HG02884 (cell line): Measurements from ENCODE around the gene TARS1.
A peak's percentile ranks its signal among the peaks of the same experiment; 100 is the strongest.

ENCODE experiments used
- ATAC-seq: cut with Tn5 transposase; IDR thresholded peaks from one replicate; pipeline ENCODE4 v1.9.1; 2021; ENCODE audit warnings: mild to moderate bottlenecking, moderate library complexity; ENCODE audit not compliant: unreplicated experiment

Gene TARS1

DNA sequence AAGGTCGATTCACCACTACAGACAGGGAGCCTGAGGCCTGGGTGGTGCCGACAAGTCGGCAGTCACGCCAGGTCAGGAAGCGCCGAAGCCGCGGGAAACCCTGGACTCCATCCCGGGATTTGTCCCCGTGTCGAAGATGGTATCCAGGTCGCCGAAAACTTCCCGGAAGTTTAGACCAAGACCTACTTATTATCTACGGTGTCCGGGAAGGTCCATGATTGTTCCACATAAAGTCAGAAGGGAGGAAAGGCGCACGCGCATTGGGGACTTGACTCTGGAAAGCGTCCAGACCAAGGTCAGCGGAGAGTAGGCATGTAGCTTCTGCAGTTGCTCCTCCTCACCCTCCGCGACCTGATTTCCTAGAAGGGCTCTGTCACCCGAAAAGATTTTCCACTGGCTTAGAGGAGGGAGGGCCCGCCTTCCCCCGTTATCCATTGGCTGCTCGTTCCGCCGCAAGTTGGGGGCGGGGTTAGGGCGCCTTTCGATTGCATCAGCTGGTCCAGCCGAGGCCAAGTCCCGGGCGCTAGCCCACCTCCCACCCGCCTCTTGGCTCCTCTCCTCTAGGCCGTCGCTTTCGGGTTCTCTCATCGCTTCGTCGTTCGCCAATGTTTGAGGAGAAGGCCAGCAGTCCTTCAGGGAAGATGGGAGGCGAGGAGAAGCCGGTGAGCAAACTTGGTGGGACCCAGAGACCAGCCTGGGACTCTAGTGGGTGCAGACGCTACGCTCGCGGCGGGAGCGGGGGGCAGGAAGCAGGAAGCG, at the start of gene TARS1:
TARS1 (plus strand) TSS at position 484 of the 759 bp plus-strand sequence; CDS start at position 606, 122 bp downstream.
- ATAC-seq = peak; percentile 90

DNA sequence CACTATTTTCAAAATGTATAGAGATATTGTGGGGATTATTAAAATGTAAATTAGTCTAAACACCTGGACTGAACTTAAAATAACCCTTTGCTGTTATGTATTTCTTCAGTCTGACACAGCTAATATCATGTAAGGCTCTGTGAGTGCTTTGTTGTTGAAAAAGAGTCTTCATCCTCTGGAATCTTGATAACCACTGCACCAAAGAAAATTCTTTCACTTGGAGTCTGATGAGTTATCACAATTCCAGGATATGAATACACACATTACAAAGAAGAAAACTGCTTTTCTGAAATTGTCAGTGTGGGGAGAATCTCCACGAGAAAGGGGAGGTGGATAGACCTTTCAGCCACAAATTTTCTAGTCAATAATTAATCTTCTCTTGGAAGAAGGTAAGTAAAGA, 42.3 kb upstream of the TARS1 start:
- ATAC-seq = no peak

DNA sequence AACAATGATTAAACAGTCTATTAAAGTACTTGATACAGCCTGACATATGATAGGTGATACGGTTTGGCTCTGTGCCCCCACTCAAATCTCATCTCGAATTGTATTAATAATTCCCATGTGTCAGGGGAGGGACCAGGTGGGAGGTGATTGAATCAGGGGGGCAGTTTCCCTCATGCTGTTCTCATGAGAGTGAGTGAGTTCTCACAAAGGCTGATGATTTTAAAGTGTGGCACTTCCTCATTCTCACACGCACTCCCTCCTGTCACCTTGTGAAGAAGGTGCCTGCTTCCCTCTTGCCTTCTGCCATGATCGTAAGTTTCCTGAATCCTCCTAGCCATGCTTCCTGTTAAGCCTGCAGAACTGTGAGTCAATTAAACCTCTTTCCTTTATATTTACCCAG, 40.1 kb upstream of the TARS1 start:
- ATAC-seq = peak; percentile 66

DNA sequence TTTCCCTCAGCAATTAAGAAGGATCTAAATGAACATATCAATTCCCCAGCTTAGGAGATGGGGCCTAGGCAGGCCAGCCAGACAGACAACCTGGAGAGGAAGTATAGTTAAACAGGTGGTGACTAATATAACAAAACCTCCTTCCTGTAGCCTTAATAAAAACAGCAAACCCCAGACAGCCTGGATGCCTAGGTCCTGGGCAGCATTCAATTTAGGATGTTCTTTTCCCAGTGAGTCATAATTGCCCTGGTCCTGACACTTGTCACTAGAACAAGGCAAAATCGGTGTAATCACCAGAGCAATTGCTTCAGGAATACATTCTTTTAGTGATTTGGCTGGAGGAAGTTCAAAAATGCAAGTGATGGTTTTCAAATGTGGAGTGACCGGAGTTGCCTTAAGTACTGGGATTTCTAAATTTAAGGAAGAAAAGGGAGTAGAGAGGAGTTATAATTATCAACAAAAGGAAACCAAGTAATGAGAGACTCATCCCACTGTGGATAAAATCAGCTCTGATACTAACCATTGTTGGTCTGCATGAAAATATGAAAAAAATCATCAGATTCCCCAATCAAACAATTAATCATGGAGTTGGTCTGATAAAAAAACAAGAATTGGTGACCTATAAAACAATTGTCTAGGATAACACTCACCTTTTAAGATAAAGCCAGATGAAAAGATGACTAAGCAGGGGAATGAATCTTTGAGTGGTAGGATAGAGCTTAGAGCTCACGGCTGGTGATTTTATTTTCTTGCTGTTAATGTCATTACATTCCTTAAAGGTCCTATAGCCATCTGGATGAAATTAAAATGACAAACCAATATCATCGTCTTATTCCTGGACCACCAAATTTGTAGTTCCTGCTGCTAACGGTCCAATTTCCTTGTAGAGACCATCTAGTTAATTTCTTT, 39.0 kb upstream of the TARS1 start:
- peak; percentile 52 for ATAC-seq

DNA sequence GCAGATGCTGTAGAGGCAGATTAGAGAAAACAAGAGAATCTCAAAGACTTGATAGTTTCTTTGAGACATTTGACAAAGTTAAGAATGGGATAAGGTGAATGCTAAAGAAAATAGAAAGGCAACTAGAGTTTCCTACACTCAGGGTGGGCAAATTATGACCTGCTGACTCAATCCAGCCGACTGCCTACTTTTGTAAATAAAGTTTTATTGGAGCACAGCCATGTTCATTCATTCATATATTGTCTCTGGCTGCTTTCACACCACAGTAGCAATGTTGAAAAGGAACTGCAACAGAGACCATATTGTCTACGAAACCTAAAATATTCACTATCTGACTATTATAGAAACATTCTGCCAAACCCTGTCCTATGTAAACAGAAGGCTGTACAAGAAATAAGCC, 37.6 kb upstream of the TARS1 start:
- ATAC-seq = no peak

DNA sequence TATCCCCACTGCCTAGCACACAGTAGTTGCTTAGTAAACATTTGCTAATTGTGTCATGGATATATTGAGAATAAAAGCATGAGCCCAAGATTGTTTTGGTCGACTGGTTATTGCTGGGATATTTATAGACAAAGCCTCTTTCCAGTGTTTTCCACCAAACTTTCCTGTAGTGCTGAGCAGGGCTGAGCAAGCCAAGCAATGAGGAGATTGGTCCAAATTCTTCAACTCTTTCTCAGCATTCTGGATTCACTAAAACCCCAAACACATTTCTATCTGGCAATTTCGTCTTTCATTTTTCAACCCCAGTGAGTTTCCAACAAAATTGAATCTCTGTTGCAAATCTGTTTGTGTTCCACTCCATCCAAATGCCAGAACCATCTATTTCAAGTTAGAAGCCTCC, 31.9 kb upstream of the TARS1 start:
- no peak for ATAC-seq

DNA sequence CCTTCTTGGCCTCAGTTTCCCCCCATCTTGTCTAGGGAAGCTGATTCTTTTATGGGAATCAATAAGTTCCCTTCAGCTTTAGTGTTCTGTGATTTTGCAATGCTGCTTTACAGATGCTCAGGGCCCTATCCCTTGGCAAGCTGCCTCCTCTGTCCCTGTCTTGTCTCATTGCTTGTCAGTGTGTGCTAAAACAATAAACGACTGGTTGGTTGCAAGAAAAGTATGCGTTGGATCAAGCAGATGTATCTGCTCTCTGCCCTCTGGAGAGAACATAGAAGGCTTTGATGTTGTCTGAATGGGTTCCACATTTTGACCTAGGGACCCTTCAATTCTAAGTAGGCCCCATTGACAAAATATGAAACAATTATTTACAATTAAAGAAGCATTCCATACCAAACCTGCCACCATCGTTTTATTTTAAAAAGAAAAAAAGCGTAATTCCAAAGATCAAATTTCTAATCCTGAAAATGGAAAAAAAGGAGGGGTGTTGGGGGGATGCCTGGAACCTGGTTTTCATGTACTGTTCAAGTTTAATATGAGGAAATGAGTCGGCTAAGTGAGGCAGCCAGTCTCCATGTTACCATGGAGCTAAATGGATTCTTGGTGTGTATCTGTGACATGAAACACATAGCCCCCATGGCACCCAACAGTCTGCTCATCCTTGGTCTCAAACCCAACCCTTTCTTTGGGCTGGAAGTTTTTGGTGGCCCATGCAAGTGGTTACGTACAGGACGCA, 31.2 kb upstream of the TARS1 start:
- no peak for ATAC-seq

DNA sequence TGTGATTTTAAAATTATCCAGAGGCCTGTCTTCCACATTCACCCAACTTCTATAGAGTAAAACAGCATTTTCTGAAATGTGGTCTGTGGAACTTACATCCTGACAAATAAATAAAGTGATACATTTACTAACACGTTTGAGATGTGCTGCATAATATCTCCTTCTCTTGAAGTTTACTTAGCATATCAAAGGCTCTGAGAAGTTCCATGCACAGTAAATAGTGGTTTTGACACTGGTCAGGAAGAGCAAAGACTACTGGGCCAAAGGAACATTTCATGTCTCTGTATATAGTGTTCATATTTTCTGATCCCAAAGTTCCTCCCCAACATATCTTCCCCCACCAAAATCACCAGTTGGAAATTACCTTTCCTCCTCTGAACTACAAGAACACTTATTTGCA, 30.5 kb upstream of the TARS1 start:
- ATAC-seq = no peak

DNA sequence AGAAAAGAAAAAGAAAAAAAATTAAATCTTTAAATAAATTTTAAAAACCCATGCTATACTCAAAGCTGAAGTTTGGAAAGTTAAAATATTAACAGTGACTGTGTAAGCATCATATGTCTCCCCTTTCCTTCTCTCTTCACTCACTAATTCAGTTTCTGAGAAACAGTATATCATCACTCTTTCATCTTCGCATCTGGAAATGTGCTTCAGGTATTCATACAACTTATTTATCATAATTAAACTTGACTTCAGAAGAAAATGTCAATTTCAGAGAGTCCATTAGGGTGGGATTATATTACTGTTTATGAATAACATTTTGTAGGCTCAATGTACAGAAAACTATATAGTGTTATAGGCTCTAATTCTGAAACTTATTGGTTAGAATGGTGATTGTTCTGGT, 29.3 kb upstream of the TARS1 start:
- no peak for ATAC-seq

DNA sequence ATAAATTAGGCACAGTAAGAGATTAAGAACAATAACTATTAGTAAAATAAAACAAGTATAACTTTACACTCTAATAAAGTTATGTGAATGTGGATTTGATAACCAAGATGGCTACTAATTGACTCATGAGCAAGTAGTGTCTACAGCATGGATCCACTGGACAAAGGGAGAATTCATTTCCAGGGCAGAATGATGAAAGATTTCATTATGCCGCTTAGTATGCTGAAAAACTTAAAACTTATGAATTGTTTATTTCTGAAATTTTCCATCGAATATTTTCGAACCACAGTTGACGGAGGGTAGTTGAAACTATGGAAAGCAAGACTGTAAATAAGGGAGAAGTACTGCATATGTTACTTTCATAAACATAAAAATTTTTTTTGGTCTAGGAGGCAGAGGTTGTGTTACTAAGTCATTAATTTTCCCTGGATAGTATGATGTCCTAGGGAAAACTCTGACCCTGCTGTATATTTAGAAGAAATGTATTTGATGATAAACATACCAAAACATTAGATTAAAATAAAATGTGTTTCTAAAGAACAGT, 24.9 kb upstream of the TARS1 start:
- no peak for ATAC-seq

DNA sequence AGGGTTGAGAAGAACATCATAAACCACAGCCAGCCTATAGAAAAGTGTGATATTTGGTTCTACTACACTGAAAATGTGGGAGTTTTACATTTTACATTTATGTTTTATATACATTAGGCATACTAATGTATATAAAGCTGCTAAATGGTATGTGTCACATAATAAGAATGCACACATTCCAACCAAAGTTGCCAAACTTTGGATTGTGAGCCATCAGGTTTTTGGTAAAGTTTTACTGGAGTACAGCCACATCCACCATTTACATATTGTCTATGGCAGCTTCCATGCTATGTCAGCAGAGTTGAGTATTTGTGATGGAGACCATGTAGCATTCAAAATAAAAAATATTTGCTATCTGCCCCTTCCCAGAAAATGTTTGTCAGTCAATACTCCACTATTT, 23.1 kb upstream of the TARS1 start:
- no peak for ATAC-seq

DNA sequence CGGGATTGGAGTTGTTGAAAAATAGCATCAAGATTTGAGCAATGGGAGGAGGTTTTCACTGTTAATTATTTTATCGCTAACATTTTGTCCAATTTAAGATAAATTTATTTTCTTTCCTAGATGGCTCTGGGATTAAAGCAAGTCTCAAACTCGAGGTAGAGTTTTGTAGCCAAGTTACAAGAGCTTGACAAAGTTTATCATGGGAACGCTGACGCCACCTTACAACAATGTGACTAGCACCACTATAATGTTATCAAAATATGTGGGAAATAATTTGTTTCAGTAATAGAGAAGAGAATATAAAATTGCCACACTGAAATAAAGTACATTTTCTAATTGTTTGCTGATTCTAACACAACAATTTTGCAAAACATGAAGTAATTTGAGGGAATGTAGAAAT, 19.8 kb upstream of the TARS1 start:
- ATAC-seq = no peak

DNA sequence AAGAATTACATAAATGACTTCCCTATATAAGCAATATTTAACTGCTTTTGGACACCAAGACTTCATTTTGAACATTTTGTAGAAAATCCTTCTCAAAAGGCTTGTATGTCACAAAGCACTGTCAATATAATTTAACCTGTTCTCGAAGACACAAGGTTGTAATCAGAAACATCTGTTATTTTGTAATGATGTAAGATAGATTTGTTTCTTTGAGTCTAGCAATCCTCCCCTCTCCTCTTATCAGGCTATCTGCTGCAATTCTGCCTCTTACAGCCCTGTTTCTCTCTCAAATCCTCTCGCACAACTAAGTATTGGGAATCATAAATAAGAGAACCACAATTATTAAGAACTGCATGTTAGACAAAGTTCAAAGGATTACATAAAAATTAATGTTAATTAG, 18.6 kb upstream of the TARS1 start:
- ATAC-seq = no peak

DNA sequence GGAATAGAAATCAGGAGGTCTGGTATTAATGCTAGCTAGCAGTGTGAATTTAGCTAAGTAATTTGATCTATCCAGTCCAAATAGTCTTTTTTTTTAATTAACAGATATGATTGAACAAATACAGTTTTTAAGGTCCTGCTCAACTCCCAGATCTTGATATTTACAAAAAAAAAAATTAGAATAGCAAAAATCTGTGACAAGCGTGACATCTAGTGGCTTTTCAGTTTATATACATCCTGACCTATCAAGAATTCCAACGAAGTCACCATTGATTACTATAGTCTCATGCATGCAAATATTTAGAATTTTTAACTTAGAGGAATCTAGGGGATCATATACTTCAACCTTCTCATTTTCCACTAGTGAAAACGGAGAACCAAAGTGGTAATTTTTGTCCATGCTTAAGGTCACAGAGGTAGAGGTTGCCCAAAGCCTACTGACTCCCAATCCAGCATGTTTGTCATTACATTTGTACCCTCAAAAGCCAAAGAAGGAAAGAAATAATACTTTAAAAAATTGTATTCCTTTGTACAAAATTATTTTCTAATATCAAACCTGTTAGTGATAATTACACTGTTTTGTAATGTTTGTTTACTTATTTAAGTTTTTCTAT, 17.6 kb upstream of the TARS1 start:
- no peak for ATAC-seq

DNA sequence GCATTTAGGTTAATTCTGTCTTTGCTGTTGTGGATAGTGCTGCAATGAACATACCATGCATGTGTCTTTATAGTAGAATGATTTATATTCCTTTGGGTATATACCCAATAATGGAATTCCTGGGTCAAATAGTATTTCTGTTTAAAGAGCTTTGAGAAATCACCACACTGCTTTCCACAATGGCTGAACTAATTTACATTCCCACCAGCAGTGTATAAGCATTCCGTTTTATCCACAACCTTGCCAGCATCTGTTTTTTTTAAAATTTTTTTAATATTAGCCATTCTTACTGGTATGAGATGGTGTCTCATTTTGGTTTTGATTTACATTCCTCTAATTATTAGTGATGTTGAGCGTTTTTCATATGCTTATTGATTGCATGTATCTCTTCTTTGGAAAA, 15.5 kb upstream of the TARS1 start:
- no peak for ATAC-seq

DNA sequence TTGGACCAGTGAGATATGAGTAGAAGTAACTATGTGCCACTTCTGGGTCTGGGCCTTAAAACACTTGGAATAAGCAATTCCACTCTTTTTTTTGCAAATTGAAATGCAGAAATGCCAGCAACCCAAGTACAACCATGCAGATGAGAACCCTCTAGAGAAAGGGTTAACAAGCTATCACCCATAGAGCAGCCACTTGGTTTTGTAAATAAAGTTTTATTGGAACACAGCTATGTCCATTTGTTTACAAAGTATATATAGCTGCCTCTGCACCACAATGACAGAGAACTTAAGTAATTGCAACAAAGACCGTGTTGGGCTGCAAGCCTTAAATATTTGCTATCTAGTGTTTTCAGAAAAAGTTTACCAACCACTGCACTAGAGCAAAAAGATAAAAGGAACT, 9.8 kb upstream of the TARS1 start:
- ATAC-seq = no peak

DNA sequence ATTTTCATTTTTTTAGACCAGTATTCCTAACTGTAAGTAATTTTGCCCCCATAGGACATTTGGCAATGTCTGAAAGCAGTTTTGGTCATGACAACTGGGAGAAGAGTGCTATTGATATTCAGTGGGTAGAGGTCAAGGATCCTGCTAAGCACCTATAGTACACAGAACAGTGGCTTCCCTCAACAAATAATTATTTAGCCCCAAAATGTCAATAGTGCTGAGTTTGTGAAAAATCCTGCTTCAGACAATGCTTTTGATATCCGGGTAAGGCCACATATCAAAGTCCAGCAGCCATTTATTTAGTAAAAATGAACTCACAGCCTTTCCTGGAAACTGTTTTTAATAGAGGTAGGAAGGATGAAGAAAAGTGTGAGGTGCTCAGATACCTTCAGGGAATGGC, 8.1 kb upstream of the TARS1 start:
- ATAC-seq = no peak

DNA sequence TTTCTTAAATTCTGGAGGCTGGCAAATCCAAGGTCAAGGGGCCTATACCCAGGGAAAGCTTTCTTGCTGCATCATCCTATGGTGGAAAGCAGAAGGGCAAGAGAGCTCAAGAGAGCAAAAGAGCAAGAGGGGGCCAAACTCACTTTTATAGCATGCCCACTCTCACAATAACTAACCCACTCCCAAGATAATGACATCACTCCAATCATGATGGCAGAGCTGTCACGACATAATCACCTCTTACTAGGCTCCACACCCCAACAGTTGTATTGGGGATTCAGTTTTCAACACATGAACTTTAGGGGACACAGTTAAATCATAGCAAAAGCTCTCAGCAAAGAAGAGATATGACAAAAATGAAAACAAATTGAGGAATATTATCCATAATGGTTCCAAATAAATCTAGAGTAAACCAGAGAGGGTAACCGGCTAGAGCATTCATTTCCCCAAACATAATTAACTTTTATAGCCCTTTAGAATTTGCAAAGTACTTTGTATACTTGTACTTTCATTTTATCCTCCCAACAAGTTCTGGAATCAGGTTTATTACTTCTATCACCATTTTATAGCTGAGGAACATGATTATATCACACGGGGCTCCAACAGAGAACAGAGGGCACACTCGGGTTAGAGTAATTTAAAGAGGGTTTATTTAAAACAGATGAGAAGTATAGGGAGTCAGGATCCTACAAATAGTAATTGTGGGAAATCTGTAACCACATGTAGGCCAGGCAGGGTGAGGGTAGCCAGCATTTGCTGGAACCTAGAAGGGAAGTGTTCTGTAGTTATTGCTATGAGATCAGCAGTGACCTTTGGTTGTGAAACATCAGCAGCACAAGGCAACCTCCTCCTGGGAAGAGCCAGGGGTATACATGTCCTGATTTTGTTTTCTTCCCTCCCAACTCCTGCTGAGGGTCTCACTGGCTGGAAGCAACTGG, 7.2 kb upstream of the TARS1 start:
- no peak for ATAC-seq

DNA sequence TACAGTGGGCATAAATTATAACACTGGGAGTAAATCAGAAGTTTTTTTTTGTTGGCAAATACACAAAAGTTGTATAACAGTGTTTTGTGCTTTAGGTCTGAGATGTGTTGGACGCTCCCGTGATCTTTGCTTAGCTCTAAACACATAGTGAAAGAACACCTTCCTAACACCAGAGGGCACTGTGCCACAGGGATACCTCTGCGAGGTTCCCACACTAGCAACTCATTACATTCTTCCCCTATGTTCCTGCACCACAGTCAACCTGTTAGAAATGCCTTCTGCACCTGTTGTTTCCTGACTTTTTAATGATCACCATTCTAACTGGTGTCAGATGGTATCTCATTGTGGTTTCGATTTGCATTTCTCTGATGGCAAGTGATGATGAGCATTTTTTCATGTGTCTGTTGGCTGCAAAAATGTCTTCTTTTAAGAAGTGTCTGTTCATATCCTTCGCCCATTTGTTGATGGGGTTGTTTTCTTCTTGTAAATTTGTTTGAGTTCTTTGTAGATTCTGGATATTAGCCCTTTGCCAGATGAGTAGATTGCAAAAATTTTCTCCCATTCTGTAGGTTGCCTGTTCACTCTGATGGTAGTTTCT, 4.8 kb upstream of the TARS1 start:
- peak; percentile 46 for ATAC-seq
